ENCODE measurements around the gene CDH4.

Gene CDH4

DNA sequence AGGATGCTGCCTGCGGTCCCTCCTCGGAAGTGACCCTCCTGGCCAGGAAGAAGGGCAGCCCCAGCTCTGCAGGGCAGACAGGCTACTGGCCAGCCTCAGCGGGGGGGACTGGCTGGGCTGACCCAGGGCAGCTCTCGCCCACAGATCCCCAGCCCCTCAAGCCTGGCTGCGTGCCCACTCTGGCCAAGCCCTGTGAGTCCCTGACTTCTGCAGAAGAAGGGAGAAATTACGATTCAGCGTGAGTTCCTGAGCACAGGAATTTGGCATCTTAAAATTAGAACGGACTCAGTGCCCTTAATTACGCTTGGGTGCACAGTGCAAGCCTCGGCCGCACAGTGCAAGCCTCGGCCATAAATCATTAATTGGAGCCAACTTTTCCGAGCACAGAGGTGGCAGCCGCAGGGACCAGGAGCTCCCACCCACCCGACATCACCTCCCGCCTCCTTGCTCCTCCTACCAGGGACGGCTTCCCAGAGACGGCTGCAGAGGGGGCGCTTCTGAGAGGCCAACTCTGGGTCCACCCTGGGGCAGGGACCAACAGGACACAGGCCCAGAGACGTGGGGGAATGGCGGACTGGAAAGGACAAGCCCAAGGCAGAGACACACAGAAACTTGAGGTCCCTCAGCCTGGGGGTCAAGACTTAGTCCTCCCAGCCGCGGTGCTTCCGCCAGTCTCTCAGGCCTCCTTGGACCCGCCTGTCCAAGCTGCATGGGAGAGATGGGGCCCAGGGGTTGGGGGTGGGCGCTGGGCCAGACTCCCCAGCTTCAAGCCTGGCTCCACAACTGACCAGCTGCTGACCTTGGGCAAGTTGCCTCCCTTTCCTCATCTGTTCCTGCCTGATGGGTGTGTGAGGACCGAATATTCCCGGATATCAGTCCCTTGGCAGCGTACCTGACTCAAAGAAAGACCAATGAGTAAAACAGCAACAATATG is 648.2 kb downstream of the CDH4 start:
- DNase-seq (ENCODE audit: low read depth), result no peak

DNA sequence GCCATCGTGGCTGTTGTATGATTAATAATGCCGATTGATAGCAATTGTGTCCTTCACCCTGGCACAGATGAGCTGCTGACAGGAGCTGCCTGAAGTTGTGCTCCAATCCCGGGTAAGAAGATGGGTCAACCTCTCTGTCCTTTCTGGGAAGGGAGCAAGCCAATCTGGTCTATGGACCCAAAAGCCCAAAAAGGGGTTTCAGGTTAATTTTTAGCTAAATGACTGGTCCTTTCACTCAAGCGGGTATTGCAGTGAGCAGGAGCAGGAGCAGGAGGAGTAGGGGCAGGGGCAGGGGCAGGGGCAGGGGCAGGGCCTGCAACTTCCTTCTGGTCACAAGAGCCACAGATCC is 648.9 kb downstream of the CDH4 start:
- no peak for DNase-seq (ENCODE audit: low read depth)

DNA sequence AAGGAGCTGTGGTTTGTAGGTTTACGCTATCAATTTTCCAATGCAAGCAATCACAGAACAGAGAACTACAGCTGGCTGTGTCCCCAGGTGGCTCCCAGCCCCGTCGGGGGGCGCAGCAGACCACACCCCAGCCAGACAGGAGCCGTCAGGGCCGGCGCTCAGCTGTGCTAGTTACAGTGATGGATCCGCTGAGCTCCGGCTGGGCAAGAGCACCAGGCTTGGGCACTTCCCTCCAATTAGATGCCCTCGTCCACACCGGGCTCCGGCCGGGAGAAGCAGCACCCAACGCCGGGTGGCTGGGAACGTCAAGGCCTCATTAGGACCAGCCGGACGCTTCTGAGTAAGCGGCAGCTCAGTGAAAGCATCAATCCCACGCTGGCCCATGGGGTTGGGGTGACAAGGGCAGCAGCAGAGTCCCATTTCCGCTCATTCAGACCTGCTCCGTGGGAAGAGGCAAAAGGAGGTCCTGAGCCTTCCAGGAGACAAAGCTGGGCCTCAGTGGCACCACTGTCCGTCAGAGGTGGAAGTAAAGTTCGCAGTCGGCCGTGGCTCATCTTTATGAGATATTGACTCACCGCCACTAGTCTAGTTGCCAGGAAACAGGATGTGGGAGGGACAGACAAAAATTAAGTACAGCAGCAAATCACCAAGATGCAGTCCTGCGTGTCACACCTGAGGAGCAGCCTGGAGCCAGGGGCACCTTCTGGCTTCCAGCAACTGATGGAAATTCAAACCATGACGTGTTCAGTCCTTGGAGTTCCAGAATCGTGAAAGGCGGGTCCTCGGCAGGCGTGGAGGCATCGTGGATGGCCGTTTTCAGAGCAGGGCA is 649.5 kb downstream of the CDH4 start:
- DNase-seq (ENCODE audit: low read depth), result no peak

DNA sequence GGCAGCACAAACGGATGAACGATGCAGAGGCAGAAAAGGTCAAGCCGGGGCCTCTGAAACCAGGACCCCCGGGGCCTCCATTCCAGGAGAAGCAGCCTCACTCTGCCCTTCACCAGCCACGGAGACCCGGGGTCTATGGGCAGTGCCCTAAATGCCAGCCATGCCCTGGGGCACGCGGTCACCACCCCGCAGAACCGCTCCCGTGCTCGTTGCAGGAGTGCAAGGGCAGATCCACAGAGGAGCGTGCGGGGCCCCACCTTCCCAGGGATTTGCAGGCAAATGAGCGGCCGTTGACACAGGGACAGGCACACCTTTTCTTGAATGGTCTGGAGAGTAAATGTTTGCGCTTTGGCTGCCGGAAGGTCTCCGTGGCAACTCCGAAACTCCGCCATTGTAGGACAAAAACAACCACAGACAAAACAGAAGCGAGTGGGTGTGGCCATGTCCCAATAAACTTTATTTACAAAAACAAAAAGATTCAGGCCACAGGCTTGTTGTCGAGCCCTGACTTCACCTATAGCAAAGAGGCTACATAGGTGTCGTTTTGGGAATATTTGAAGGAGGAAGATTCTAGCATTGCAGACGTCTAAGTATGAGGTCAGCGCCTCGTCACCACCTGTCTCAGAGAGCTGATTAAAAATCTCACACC is 650.3 kb downstream of the CDH4 start:
- DNase-seq (ENCODE audit: low read depth), result no peak

DNA sequence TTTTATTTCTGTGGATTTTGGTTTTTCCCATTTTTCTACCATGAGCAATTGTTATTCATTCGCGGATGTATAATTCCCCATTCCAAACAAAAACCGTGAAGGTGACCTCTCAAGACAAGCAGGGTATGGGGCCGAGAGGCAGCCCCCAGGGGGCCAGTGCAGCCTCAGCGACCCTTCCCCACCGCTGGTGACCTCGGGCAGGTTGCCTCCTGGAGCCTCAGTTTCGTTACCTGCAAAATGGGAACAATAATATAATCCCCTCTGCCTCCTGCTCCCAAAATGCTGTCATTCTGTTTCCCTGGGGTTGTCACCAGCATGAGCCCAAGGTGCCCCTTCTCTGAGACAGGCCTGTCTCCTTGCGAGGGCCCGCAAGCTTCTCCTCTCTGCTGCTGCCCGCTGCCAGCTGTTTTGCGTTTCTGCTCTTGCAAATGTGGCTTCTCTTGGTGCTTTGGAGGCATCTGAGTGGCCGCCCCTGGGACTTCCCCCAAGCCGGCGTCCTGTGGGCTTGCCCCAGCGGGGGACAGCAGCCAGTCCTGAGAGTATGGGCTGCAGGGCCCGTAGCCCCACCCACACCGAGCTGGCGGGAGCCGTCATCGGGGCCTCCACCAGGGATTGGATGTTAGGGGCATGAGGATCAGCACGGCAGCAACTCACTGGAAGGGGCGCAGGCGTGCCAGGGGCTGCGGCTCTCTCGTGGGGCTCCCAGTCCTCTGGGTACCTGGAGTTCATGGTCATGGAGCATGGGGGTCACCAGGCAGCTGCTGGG is 651.7 kb downstream of the CDH4 start:
- DNase-seq (ENCODE audit: low read depth), result no peak

DNA sequence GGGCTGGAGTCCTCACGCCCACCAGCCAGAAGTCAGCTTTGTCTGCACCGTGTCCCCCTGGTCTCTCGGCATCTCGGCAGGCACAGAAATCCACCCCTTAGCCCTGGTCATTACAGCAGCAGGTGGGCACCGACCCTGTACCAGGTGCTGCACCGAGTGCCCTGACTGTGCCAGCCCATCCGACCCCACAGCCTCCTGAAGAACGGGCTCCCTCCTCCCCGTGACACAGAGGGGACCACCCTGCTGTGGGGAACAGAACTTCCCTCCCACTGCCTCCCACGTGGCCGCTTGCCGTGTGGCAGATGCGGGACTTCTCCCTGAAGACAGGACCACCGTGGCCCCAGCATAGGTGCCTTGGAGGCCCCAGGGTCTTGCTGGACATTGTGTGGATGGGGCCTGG is 652.4 kb downstream of the CDH4 start:
- DNase-seq (ENCODE audit: low read depth), result no peak

DNA sequence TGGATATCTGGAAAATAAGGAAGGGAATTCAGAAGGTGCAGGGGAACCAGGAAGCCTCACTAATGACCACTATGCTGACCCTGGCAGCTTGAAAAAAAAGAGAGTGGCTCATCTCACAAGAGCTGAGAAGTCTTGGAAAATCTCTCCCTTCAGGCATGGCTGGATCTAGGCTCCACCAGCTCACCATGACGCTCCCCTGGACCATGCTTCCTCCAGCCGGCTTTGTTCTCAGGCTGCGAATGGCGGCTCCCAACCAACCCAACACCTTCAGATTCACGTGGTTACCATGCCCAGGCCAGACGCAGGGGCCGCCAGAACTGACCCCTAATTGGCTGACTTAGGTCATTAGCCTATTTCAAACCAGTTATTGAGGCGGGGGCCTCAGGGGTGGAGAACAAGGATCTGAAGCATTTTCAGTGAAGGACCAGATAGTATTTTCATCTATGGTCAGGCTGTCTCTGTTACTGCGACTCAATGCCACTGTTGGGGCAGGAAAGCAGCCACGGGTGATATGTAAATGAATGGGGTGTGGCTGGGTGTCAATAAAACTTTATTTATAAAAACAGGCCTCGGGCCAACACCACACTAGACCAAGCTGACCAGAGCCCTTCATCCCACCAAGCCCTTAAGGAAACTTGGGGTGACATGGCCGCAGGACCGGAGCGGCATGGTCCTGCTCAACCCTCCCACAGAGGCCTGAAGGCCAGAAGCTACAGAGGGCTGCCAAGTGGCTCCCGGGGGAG is 653.9 kb downstream of the CDH4 start:
- DNase-seq (ENCODE audit: low read depth), result no peak

DNA sequence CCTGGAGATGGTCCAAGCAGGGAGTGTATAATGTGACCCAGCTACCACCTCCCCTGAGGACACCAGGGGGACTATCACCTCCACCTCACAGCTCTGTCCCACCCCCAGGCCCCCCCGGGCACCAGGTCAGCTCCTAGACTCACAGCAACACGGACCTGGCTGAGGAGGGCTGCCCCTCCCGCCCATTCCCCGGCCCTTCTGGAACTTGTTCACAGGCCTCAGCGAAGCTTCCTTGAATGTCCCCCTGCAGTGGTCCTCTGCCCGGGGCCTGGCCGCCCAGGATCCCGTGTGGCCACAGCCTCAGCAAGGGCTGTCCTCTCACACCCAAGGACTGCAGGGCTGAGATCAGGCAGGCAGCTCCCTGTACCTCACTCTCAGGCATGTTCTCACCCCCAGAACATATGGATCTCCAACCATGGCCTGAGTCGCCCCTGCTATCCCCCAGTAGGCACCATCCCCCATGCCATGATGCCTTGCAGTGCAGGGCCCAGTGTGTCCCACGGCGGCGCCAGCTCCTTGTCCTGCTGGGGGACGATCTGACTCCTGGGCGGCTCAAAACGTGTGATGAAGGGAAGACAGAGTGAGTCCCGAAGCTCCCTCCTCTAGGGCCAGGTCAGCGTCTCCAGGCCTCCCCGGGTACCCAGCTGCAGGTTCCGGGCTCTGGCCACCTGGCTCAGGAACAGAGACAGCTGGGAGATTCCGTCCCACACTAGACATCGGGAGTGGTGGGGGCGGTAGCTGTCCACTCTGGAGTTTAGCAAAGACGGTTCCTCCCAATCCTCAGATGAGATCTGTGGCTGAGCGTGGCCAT is 655.2 kb downstream of the CDH4 start:
- no peak for DNase-seq (ENCODE audit: low read depth)

DNA sequence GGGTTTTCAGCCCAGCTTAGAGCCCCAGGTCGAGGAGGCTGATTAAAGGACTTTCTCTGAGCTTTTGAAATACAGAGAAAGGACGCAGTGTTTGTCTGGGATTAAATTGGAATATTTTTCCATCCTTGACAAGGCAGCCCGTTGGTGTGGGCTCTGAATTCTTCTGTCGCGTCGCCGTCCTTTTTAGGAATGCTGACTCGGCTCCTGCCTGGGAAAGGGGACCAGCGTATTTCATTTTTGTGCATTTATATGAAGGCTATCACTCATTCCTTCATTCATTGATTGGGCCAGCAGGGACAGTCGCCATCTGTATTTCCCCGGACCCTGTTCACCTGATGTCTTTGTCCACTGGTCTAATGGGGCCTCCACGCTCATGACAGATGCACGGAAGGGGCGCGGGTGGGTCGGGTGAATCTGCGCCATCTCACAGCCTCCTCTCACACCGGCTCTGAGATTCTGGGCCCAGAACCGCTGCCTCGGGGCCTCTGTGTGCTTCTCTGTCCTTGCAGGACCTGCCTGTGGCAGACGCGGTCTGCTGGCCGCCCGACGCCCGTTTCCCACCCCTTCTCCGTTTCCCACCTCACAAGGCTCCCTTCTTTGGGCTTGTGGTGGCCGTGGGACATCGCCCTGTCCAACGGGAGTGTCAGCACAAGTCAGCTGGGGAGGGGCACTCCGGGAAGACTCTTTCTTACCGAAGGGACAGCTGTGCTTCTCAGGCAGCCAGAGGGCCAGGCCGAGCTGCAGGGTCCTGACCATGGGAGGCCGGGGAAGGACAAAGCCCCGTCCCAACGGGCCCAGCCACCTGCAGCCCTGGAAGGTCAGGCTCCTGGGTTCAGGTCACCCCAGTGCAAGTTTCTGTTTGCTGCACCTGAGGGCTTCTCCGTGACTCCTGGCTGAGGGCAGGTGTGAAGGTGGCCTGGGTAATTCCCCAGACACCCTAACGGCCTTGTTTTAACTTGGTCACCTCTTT is 656.3 kb downstream of the CDH4 start:
- no peak for DNase-seq (ENCODE audit: low read depth)

DNA sequence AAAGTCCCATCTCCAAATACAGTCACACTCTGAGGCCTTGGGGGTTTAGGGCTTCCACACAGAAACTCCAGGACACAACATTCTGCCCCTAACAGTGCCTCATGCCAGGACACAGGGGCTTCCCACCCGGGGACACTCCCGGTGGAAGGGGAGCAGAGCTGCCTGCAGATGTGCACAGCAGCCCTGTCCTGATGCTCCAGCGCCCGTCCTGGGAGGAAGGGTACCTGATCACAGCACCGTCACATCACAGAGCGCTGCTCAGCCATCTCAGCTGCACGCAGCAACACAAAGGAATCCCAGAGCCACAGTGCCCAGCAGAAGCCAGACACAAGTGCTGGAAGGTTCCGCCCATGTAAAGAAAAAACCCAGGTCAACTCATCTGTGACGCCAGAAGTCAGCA is 657.0 kb downstream of the CDH4 start:
- no peak for DNase-seq (ENCODE audit: low read depth)

DNA sequence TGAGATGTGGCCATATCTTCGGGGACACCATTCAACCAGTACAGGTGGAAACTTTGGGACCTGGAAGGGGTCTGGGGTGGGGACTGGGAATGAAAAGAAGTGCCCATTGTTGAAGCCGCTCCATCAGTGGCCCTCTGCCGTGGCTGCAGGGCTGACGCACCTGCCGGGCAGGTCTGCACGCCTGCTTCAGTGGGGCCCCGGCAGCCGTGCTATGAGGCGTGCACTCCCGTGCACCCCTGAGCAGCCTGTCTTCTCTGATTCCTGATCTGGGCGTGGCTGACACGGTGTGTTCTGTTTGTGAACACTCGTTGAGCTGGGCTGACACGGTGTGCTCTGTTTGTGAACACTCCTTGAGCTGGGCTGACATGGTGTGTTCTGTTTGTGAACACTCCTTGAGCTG is 657.8 kb downstream of the CDH4 start:
- no peak for DNase-seq (ENCODE audit: low read depth)

DNA sequence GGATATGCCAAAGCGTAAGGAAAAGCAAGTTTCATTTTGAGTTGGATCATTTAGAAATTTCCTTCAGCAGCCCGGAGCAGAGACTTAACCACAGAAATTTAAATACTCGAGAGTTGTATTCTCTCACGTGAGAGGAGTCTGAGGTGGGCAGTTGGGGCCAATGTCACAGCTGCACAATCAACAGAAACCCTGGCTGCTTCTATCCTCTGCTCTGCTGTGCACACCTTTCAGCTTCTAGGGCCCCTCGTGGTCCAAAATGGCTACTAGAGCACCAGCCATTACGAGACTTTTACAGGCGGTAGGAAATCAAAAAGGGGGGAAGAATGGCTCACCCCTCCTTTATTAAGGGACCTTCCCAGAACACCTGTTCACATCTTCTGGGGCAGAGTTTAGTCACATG is 659.8 kb downstream of the CDH4 start:
- no peak for DNase-seq (ENCODE audit: low read depth)

DNA sequence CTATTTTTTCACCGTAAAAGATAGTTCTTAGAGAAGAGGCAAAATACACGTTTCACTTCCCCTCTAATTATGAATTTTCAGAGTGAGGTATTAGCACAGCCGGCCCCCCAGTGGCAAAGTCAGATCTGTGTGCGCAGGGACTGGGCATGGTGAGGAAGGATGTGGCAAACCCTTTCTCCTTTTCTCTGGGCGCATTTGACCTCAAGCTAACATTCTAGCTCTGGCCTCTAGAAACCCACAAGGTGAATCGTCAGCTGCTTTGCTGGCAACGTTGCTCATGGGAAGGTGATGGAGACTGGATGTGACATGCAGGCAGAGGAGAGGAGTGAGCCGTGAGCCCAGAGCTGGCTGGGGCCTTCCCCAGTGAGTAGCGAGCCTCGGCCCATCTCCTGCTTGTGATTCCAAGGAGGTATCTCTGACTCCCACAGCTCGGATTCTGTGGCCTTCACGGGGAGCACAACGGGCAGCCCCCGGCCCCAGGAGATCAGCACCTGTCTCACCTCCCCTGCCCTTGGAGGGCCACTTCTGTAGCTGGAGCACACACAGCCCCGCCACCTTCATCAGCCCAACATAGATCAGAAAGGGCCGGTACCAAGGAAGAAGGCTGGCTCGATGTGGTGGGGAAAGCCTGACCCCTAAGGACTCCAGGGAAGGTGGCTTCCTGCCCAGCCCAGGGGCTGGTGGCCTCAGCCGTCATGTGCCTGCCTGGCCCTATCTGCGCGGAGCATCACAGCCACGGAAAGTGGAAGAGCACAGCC is 660.8 kb downstream of the CDH4 start:
- no peak for DNase-seq (ENCODE audit: low read depth)

DNA sequence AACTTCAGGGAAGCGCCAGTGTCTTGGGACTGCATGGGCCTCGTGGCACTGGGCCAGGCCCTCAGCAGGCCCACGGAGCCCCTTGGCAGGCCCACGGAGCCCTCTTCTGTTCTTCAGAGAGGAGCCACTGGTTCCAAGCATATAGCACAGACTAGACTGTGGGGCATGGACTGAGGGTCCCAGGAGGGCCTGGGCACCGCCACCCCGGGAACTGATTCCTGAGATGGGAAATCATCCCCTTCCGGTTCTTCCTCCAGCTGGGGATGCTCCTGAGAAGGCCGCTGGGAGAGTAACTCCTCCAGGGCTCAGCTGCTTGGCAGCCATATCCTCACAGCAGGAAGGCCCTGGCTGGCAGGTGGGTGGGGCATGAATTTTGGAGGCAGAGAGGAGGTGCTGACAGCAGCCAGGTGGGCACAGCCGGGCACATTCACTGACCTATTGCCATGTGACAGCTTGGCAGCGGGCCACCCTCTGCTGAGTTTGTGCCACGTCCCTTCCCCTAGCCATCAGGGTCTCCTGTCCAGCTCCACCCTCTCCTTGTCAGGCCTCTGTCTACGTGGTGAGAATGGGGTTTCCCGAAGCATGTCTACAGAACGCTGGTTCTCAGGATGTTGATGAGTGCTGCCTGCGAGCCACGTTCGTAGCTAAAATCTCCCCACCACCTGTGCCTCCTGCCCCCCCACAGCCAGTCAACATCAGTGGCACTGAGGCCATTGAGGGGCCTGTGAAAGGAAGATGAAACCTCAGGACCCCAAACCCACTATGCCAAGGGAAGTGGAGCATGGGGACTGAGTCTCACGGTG is 661.6 kb downstream of the CDH4 start:
- DNase-seq (ENCODE audit: low read depth), result no peak

DNA sequence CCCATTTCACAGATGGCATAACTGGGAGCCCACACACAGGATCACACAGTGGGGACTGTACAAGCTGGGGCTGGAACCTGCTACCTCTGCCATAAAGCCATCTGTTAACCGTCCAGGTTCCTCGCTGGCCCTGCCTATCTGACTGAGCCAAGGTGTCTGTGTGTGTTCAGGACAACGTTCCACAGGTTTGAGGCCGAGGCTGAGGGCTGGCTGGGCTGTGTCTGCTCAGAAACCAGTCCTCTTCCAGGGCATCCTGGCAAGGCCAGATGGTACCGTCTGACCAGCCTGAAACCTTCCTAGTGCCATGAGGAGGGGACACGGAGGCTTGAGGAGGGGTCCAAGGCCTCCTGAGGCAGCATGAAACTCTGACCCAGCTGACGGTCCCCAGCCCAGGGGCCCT is 663.0 kb downstream of the CDH4 start:
- no peak for DNase-seq (ENCODE audit: low read depth)

DNA sequence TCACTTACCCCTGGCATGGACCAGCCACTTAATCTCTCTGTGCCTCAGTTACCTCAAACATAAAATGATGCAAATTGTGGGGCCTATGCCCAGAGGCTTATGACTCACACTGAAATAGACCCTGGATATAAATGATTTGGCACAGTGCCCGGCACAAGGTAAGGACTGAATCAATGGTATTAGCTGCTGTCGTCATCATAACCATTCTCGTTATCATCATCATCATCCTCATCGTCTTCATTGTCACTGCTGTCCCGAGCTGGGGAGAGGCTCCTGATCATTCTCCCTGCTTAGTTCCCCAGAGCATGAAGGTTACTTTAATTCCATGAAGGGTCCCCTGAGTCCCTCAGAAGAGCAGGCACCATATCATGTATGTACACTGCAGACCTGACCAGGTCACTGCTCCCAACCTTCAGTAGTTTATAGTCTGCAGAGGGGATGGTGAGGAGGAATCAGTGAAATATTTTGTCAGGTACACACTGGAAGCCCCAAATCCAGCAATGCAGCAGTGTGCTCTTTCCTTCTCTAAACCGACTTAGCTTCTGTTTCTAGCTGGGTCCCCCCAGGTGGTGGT is 664.3 kb downstream of the CDH4 start:
- no peak for DNase-seq (ENCODE audit: low read depth)

DNA sequence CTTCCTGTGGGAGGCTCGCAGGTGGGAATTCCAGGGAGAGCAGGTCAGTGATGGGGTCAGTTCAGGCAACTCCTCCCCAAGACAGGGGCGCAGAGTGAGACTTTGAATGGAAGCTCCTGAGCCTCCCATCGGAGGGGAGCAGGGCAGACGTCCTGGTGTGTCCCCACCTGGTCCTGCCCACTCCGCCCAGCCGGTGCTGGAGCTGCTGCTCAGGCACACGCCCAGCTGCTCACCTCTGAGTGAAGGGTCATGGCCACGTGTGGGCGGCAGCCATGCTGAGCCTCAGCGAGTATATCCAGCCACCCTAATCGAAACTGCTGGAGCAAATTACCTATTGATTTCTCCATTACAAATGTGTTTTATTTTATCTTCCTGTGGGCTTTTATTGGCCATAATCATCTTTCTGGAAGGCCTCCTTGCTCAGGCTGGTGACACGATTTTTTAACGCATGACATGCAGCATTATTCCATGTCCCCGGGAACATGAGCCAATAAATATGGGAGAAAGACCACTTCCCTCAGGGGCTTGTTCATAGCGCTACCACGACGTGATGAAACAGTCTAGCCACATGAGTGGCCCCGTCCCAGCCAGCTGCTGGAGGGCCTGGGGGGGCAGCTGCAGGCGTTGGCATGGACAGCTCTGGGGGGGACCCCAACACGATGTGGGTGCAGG is 665.5 kb downstream of the CDH4 start:
- no peak for DNase-seq (ENCODE audit: low read depth)
